A549 (cell line): ENCODE results near the gene TP53TG5. TPM values are rescaled to one million over a fixed set of nuclear protein-coding genes. Genes with fewer than 3 reads are reported as not detected.

Source experiments
- ATAC-seq, 2 experiments: fragments of 200-7000 bp in 1 of 2; fragments of >200 bp in 1 of 2; cut with Nextera tagmentation in 1 of 2; cut with Tn5 transposase in 1 of 2; 3 replicates each; pipeline versions ENCODE4 v1.8.0 to v1.9.1; 2018 to 2020; ENCODE audit warnings: mild to moderate bottlenecking in 1 of 2, moderate library complexity in 1 of 2
- CTCF ChIA-PET: fragments of 300-600 bp; sonication (Branson Sonifier 250); formaldehyde crosslinking; extraction: SDS; loops from one replicate; lab custom pipeline; 2021; ENCODE audit warnings: antibody characterized with exemption, inconsistent platforms; lab: Yijun Ruan, JAX
- POLR2A ChIA-PET: fragments of 350-600 bp; formaldehyde crosslinking; extraction: SDS; loops from one replicate; lab custom pipeline; 2021; ENCODE audit warnings: antibody characterized with exemption, inconsistent platforms; lab: Yijun Ruan, JAX
- DNase-seq, 2 experiments: peaks; one replicate each; pipeline versions ENCODE4 v3.0.0 to v3.0.0-alpha.2; 2011 to 2016; ENCODE audit warnings: low read depth in 1 of 2, low spot score in 1 of 2
- FAIRE-seq: peaks from 2 replicates; lab custom pipeline; 2011; peaks lifted over from hg19 to GRCh38; lab: Jason Lieb, UNC
- H3K27ac ChIP-seq, 2 experiments: fragments of >200 bp; sonication (Bioruptor Twin); formaldehyde crosslinking; 3 replicates each; pipeline ENCODE4 v1.5.1; 2016 to 2017
- H3K4me1 ChIP-seq: fragments of >200 bp; sonication (Bioruptor Twin); formaldehyde crosslinking; 3 replicates; pipeline ENCODE4 v1.6.1; 2016
- H3K4me2 ChIP-seq: fragments of >200 bp; sonication (Bioruptor Twin); formaldehyde crosslinking; 3 replicates; pipeline ENCODE4 v1.6.1; 2016
- H3K4me3 ChIP-seq: fragments of >200 bp; sonication (Bioruptor Twin); formaldehyde crosslinking; 3 replicates; pipeline ENCODE4 v1.5.1; 2016
- H3K9me3 ChIP-seq: fragments of >200 bp; sonication (Bioruptor Twin); formaldehyde crosslinking; 3 replicates; pipeline ENCODE4 v1.6.1; 2016
- CBX2 ChIP-seq: fragments of 200-600 bp; sonication (generic); IDR thresholded peaks from 2 replicates; pipeline ENCODE4 v1.6.1; 2016; ENCODE audit warnings: low read depth, mild to moderate bottlenecking, borderline replicate concordance
- CHD2 ChIP-seq: fragments of 150-350 bp; IDR thresholded peaks from 2 replicates; pipeline ENCODE4 v1.6.1; 2014; ENCODE audit warnings: low read length; ENCODE audit not compliant: partially characterized antibody
- HOXA7 ChIP-seq: fragments of 250-450 bp; sonication (Bioruptor Pico); IDR thresholded peaks from 2 replicates; pipeline ENCODE4 v1.5.0; 2020; ENCODE audit warnings: mild to moderate bottlenecking, moderate library complexity
- JUN ChIP-seq, 2 experiments: fragments of >200 bp; sonication (Bioruptor Twin); formaldehyde crosslinking; IDR thresholded peaks; 2 replicates in 1 of 2; 3 replicates in 1 of 2; pipeline ENCODE4 v1.6.1; 2016 to 2017
- KDM5A ChIP-seq: fragments of 200-600 bp; sonication (generic); IDR thresholded peaks from 2 replicates; pipeline ENCODE4 v1.6.1; 2016; ENCODE audit warnings: antibody characterized with exemption, mild to moderate bottlenecking
- MAFK ChIP-seq: fragments of 450-650 bp; IDR thresholded peaks from 2 replicates; pipeline ENCODE4 v1.6.1; 2014; ENCODE audit not compliant: partially characterized antibody
- MAZ ChIP-seq: fragments of 150-350 bp; IDR thresholded peaks from 2 replicates; pipeline ENCODE4 v1.6.1; 2014; ENCODE audit warnings: antibody characterized with exemption, low read depth, low read length, borderline replicate concordance
- NFE2L2 ChIP-seq: fragments of 150-350 bp; conservative IDR thresholded peaks from 2 replicates; pipeline ENCODE4 v1.6.1; 2014; ENCODE audit warnings: low read length
- NR3C1 ChIP-seq: fragments of >200 bp; sonication (Bioruptor Twin); formaldehyde crosslinking; IDR thresholded peaks from 3 replicates; pipeline ENCODE4 v1.6.1; 2017
- RARB ChIP-seq: fragments of 250-450 bp; sonication (Bioruptor Pico); IDR thresholded peaks from 2 replicates; pipeline ENCODE4 v1.8.0; 2021; ENCODE audit warnings: mild to moderate bottlenecking, moderate library complexity
- RCOR1 ChIP-seq: fragments of 150-350 bp; IDR thresholded peaks from 2 replicates; pipeline ENCODE4 v1.6.1; 2014; ENCODE audit warnings: antibody characterized with exemption, low read length, low read depth
- SMC3 ChIP-seq: fragments of >200 bp; sonication (Bioruptor Twin); formaldehyde crosslinking; IDR thresholded peaks from 3 replicates; pipeline ENCODE4 v1.6.1; 2018; ENCODE audit warnings: inconsistent platforms
- SREBF2 ChIP-seq: fragments of 450-650 bp; IDR thresholded peaks from 2 replicates; pipeline ENCODE4 v1.6.1; 2014; ENCODE audit warnings: mild to moderate bottlenecking, moderate library complexity
- TFCP2L1 ChIP-seq: fragments of 250-450 bp; sonication (Bioruptor Pico); IDR thresholded peaks from 2 replicates; pipeline ENCODE4 v1.5.0; 2021; ENCODE audit warnings: mild to moderate bottlenecking
- ZSCAN20 ChIP-seq: fragments of 250-450 bp; sonication (Bioruptor Pico); IDR thresholded peaks from 2 replicates; pipeline ENCODE4 v1.8.0; 2022; ENCODE audit warnings: mild to moderate bottlenecking, moderate library complexity
- WGBS: methylation state at CpG from one replicate; pipeline ENCODE4 v1.1.6; 2017; ENCODE audit errors: missing lambda C conversion rate; 5-methylcytosine and 5-hydroxymethylcytosine counted together
- polyA plus RNA-seq, 4 experiments: library from polyadenylated mRNA; depleted of rRNA in 3 of 4; stranded (reverse); fragments of >200 nt; fragmentation: RNase III in 1 of 4; extraction: RNeasy Plus Mini Kit Qiagen cat#74134 plus additional on column Dnase treatment in 1 of 4; gene quantifications; 2 replicates in 3 of 4; 3 replicates in 1 of 4; pipeline ENCODE4 v1.2.3, GENCODE V29; 2011 to 2017
- TF ChIP-seq, protein P1 (sequence below): IDR thresholded peaks from 2 replicates; pipeline ENCODE4 v1.6.1; 2012; ENCODE audit warnings: low read depth, borderline replicate concordance
- TF ChIP-seq, protein P2 (sequence below): fragments of >200 bp; sonication (Bioruptor Twin); formaldehyde crosslinking; IDR thresholded peaks from 2 replicates; pipeline ENCODE4 v1.6.1; 2016
- TF ChIP-seq, protein P3 (sequence below): fragments of 200-600 bp; sonication (generic); IDR thresholded peaks from 2 replicates; pipeline ENCODE4 v1.6.1; 2016; ENCODE audit warnings: antibody characterized with exemption, mild to moderate bottlenecking, moderate library complexity
- TF ChIP-seq, protein P4 (sequence below): fragments of 150-350 bp; IDR thresholded peaks from 2 replicates; pipeline ENCODE4 v1.6.1; 2014; ENCODE audit warnings: low read depth, mild to moderate bottlenecking, low read length
- TF ChIP-seq, protein P5 (sequence below): IDR thresholded peaks from 2 replicates; pipeline ENCODE4 v1.6.1; 2012

TP53TG5 gene
- polyA plus RNA-seq, 2 of the 4 experiments (the other 2 are of a cell fraction) = not detected

DNA sequence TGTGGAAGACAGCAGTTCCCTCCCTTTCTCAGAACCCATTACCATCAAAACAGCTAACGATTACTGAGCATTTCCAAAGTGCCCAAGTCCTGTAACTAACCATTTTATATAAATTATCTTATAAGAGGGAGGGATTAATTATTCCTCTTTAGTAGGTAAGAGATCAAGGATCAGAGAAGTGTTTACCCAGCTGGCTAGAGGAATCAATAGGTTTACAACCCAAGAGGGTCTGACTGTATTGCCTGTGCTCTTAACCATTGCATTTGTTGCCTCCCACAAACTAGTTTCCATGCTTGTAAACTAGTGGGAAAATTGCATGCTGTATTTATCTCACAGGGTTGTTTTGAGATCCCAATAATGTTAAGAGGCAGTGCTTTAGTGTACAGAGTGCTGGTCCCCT, 26.3 kb upstream of the TP53TG5 start:
- TF ChIP-seq KDM5A = no peak
- TF ChIP-seq NFE2L2 = no peak
- no peak for TF ChIP-seq MAFK
- TF ChIP-seq, protein P1, sequence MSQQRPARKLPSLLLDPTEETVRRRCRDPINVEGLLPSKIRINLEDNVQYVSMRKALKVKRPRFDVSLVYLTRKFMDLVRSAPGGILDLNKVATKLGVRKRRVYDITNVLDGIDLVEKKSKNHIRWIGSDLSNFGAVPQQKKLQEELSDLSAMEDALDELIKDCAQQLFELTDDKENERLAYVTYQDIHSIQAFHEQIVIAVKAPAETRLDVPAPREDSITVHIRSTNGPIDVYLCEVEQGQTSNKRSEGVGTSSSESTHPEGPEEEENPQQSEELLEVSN = no peak
- TF ChIP-seq SREBF2 = no peak
- no peak for TF ChIP-seq SMC3
- no peak for TF ChIP-seq RCOR1
- TF ChIP-seq CHD2 = no peak
- no peak for TF ChIP-seq ZSCAN20 (CRISPR knock-in tag)
- no peak for TF ChIP-seq CBX2
- TF ChIP-seq TFCP2L1 (CRISPR knock-in tag) = no peak
- Histone ChIP-seq H3K4me3 (no peak overlapping the region), H3K4me2 (no peak overlapping the region), H3K27ac (no peak overlapping the region), H3K4me1 (peaks cover 4% of the 10 kb centered on the region; the same call in 1 of the 3 replicates), H3K9me3 (peaks cover 21% of the 10 kb centered on the region)
- CTCF ChIA-PET = interaction anchor here (1.0 to 6.9 kb wide), 5 partner anchors 17 to 367 kb away, joined by 3 to 56 read pairs (median 4); no protein-coding TSS in a partner anchor
- FAIRE-seq (no peak), DNase-seq (no peak), ATAC-seq (no peak)
- WGBS = 74% methylated on average over 1 of the region's 1 CpG
- POLR2A ChIA-PET = interaction anchor here (1.2 kb wide), 1 partner anchor 11 kb away, joined by 3 read pairs; the partner anchor contains the start of gene PIGT

DNA sequence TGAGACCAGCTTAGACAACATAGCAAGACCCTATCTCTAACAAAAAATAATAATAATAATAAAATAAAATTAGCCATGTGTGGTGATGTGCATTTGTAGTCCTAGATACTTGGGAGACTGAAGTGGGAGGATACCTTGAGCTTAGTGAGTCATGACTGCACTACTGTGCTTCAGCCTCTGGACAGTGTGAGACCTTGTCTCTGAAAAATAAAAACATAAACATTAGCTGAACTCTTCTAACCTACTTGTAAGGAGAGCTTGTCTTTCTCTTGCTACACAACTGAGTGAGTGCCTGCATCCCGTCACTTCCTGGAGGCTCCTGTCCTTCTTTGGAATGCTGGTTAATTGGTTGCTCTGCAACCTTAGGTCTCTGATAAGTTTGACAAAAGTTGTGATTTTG, 24.8 kb upstream of the TP53TG5 start:
- 97% methylated on average over 1 of the region's 1 CpG for WGBS
- DNase-seq = no peak
- peaks cover 4% of the 10 kb centered on the region; the same call in 1 of the 3 replicates for H3K4me1 ChIP-seq
- ChIA-PET POLR2A (interaction anchor here (1.1 kb wide), 1 partner anchor 13 kb away, joined by 4 read pairs; the partner anchor contains the start of gene PIGT), CTCF (interaction anchor here (0.6 to 6.9 kb wide), 5 partner anchors 10 to 368 kb away, joined by 3 to 56 read pairs (median 3); partner anchors contain the start of gene SYS1)
- no peak overlapping the region for H3K4me3 ChIP-seq
- H3K9me3 ChIP-seq = peaks cover 21% of the 10 kb centered on the region
- no peak for TF ChIP-seq JUN (IDR thresholded peaks at IDR 0.05)
- TF ChIP-seq, protein P2, sequence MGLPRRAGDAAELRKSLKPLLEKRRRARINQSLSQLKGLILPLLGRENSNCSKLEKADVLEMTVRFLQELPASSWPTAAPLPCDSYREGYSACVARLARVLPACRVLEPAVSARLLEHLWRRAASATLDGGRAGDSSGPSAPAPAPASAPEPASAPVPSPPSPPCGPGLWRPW = no peak
- TF ChIP-seq NR3C1 = no peak
- TF ChIP-seq HOXA7 (CRISPR knock-in tag) = no peak
- TF ChIP-seq MAZ = no peak
- TF ChIP-seq CHD2 = no peak
- TF ChIP-seq, protein P3, sequence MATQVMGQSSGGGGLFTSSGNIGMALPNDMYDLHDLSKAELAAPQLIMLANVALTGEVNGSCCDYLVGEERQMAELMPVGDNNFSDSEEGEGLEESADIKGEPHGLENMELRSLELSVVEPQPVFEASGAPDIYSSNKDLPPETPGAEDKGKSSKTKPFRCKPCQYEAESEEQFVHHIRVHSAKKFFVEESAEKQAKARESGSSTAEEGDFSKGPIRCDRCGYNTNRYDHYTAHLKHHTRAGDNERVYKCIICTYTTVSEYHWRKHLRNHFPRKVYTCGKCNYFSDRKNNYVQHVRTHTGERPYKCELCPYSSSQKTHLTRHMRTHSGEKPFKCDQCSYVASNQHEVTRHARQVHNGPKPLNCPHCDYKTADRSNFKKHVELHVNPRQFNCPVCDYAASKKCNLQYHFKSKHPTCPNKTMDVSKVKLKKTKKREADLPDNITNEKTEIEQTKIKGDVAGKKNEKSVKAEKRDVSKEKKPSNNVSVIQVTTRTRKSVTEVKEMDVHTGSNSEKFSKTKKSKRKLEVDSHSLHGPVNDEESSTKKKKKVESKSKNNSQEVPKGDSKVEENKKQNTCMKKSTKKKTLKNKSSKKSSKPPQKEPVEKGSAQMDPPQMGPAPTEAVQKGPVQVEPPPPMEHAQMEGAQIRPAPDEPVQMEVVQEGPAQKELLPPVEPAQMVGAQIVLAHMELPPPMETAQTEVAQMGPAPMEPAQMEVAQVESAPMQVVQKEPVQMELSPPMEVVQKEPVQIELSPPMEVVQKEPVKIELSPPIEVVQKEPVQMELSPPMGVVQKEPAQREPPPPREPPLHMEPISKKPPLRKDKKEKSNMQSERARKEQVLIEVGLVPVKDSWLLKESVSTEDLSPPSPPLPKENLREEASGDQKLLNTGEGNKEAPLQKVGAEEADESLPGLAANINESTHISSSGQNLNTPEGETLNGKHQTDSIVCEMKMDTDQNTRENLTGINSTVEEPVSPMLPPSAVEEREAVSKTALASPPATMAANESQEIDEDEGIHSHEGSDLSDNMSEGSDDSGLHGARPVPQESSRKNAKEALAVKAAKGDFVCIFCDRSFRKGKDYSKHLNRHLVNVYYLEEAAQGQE = no peak
- no peak for TF ChIP-seq RARB
- TF ChIP-seq RCOR1 = no peak
- no peak for TF ChIP-seq SMC3
- TF ChIP-seq, protein P4, sequence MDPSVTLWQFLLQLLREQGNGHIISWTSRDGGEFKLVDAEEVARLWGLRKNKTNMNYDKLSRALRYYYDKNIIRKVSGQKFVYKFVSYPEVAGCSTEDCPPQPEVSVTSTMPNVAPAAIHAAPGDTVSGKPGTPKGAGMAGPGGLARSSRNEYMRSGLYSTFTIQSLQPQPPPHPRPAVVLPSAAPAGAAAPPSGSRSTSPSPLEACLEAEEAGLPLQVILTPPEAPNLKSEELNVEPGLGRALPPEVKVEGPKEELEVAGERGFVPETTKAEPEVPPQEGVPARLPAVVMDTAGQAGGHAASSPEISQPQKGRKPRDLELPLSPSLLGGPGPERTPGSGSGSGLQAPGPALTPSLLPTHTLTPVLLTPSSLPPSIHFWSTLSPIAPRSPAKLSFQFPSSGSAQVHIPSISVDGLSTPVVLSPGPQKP = no peak
- TF ChIP-seq, protein P5, sequence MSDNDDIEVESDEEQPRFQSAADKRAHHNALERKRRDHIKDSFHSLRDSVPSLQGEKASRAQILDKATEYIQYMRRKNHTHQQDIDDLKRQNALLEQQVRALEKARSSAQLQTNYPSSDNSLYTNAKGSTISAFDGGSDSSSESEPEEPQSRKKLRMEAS = no peak
- ATAC-seq = no peak
- FAIRE-seq = no peak
- no peak overlapping the region for H3K4me2 ChIP-seq
- no peak overlapping the region for H3K27ac ChIP-seq
